PC-3 (cell line): ENCODE results near the gene TPPP. TPM values are rescaled to one million over a fixed set of nuclear protein-coding genes. Genes with fewer than 3 reads are reported as not detected.
A peak's percentile ranks its signal among the peaks of the same experiment; 100 is the strongest.

Experiments used
- ATAC-seq: fragments of 200-7000 bp; cut with Tn5 transposase; 2 replicates; pipeline ENCODE4 v1.9.1; 2020; ENCODE audit warnings: mild to moderate bottlenecking, moderate library complexity
- BruUV-seq: library from RNA; stranded (reverse); fragments of 400-500 nt; replicated peaks from 2 replicates; lab custom pipeline; 2021; lab: Mats Ljungman, UMichigan
- CTCF ChIA-PET: fragments of 300-600 bp; sonication (Branson Sonifier 250); formaldehyde crosslinking; loops from one replicate; lab custom pipeline; 2022; ENCODE audit warnings: antibody characterized with exemption; lab: Charles Lee
- POLR2A ChIA-PET: fragments of 300-600 bp; sonication (Branson Sonifier 250); formaldehyde crosslinking; loops from one replicate; lab custom pipeline; 2022; ENCODE audit warnings: antibody characterized with exemption; ENCODE audit not compliant: unreplicated experiment; lab: Charles Lee
- DNase-seq: peaks from one replicate; pipeline ENCODE4 v3.0.0-alpha.2; 2015
- H2AFZ ChIP-seq: fragments of 300-600 bp; sonication (generic); 2 replicates; pipeline ENCODE4 v1.6.0; 2016; ENCODE audit warnings: antibody characterized with exemption, low read length
- H3F3A ChIP-seq: fragments of 300-600 bp; sonication (generic); one replicate; pipeline ENCODE4 v1.6.0; 2017; ENCODE audit warnings: antibody characterized with exemption, low read length, control low read depth, mild to moderate bottlenecking; ENCODE audit not compliant: unreplicated experiment
- H3K27ac ChIP-seq: fragments of 300-600 bp; sonication (generic); 2 replicates; pipeline ENCODE4 v1.5.1; 2016; ENCODE audit warnings: mild to moderate bottlenecking, low read length
- H3K27me3 ChIP-seq: fragments of 300-600 bp; sonication (generic); 2 replicates; pipeline ENCODE4 v1.6.1; 2016; ENCODE audit warnings: low read length, mixed read lengths
- H3K36me3 ChIP-seq: fragments of 300-600 bp; sonication (generic); 2 replicates; pipeline ENCODE4 v1.6.1; 2016; ENCODE audit warnings: low read depth, mixed run types, low read length, mixed read lengths
- H3K4me1 ChIP-seq: fragments of 300-600 bp; sonication (generic); 2 replicates; pipeline ENCODE4 v1.5.1; 2016; ENCODE audit warnings: low read length; ENCODE audit not compliant: insufficient read depth
- H3K4me2 ChIP-seq: fragments of 300-600 bp; sonication (generic); 2 replicates; pipeline ENCODE4 v1.6.0; 2016; ENCODE audit warnings: low read length
- H3K4me3 ChIP-seq: fragments of 300-600 bp; sonication (generic); 2 replicates; pipeline ENCODE4 v1.5.1; 2016; ENCODE audit warnings: mild to moderate bottlenecking, low read length, mixed read lengths
- H3K79me2 ChIP-seq: fragments of 300-600 bp; sonication (generic); 2 replicates; pipeline ENCODE4 v1.6.1; 2017; ENCODE audit warnings: low read length, mixed read lengths
- H3K9ac ChIP-seq: fragments of 300-600 bp; sonication (generic); 2 replicates; pipeline ENCODE4 v1.6.0; 2016; ENCODE audit warnings: mild to moderate bottlenecking, low read length
- H3K9me2 ChIP-seq: fragments of 300-600 bp; sonication (generic); replicated peaks from 2 replicates; pipeline ENCODE4 v1.6.1; 2016; ENCODE audit warnings: mixed run types, low read length, mixed read lengths
- H3K9me3 ChIP-seq: fragments of 300-600 bp; sonication (generic); 2 replicates; pipeline ENCODE4 v1.6.1; 2016; ENCODE audit warnings: low read length, mixed read lengths
- H4K20me1 ChIP-seq: fragments of 300-600 bp; sonication (generic); 2 replicates; pipeline ENCODE4 v1.6.1; 2016; ENCODE audit warnings: low read length, mixed read lengths
- EZH2 ChIP-seq: fragments of 300-600 bp; sonication (generic); IDR thresholded peaks from one replicate; pipeline ENCODE4 v1.6.1; 2017; ENCODE audit warnings: antibody characterized with exemption, mild to moderate bottlenecking, low read length; ENCODE audit not compliant: unreplicated experiment
- EZH2phosphoT487 ChIP-seq: fragments of 300-600 bp; sonication (generic); IDR thresholded peaks from 2 replicates; pipeline ENCODE4 v1.6.1; 2018; ENCODE audit warnings: mild to moderate bottlenecking, antibody characterized with exemption, low read length, borderline replicate concordance
- intact Hi-C: fragments of 100-400 bp; cut with micrococcal nuclease; formaldehyde crosslinking; loops from 2 replicates; pipeline ENCODE4 v1.9.0; 2023
- total RNA-seq: library from RNA; depleted of rRNA; stranded (reverse); fragments of >200 nt; gene quantifications from 2 replicates; pipeline ENCODE4 v1.2.3, GENCODE V29; 2014
- TF ChIP-seq, protein P1 (sequence below): fragments of 300-600 bp; sonication (generic); conservative IDR thresholded peaks from 2 replicates; pipeline ENCODE4 v1.5.1; 2017; ENCODE audit warnings: antibody characterized with exemption, low read depth, mild to moderate bottlenecking, low read length

The TPPP gene
- total RNA-seq, 1 experiment from 2014 or later, result 1.9 TPM

- H2AFZ ChIP-seq, result no peak overlapping the region
- peak overlapping the region; percentile 88 for H3K4me2 ChIP-seq
- no peaks in the 10 kb centered on the region for H4K20me1 ChIP-seq
- no peaks in the 10 kb centered on the region for H3K9me2 ChIP-seq
- H3K9ac ChIP-seq, result peak overlapping the region; percentile 87
- no peaks in the 10 kb centered on the region for H3F3A ChIP-seq
- peak overlapping the region; percentile 88 for H3K27ac ChIP-seq
- H3K79me2 ChIP-seq, result no peaks in the 10 kb centered on the region
- POLR2A ChIA-PET, result no interaction called here
- intact Hi-C loops, result loop anchor here (5.0 kb wide), 2 partner anchors 149 to 179 kb away; partner anchors contain the start of gene ZDHHC11
- ATAC-seq (no peak), DNase-seq (no peak)
- H3K4me1 ChIP-seq, result peaks cover 29% of the 10 kb centered on the region
- H3K4me3 ChIP-seq, result peak overlapping the region; percentile 33; the same call in 1 of the 2 replicates
- no peaks in the 10 kb centered on the region for H3K36me3 ChIP-seq
- no peaks in the 10 kb centered on the region for H3K27me3 ChIP-seq
- H3K9me3 ChIP-seq, result no peaks in the 10 kb centered on the region
- BruUV-seq, result TSS peak; percentile 26
- CTCF ChIA-PET, result interaction anchor here (0.6 kb wide), 1 partner anchor 107 kb away, joined by 5 read pairs; no protein-coding TSS in a partner anchor
- TF ChIP-seq, protein P1, sequence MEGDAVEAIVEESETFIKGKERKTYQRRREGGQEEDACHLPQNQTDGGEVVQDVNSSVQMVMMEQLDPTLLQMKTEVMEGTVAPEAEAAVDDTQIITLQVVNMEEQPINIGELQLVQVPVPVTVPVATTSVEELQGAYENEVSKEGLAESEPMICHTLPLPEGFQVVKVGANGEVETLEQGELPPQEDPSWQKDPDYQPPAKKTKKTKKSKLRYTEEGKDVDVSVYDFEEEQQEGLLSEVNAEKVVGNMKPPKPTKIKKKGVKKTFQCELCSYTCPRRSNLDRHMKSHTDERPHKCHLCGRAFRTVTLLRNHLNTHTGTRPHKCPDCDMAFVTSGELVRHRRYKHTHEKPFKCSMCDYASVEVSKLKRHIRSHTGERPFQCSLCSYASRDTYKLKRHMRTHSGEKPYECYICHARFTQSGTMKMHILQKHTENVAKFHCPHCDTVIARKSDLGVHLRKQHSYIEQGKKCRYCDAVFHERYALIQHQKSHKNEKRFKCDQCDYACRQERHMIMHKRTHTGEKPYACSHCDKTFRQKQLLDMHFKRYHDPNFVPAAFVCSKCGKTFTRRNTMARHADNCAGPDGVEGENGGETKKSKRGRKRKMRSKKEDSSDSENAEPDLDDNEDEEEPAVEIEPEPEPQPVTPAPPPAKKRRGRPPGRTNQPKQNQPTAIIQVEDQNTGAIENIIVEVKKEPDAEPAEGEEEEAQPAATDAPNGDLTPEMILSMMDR, result no peak
- TF ChIP-seq EZH2 (no peak), EZH2phosphoT487 (no peak)
Measured at GRCh38 chr5:673161-673830, 19.9 kb downstream of the TPPP start.

DNA sequence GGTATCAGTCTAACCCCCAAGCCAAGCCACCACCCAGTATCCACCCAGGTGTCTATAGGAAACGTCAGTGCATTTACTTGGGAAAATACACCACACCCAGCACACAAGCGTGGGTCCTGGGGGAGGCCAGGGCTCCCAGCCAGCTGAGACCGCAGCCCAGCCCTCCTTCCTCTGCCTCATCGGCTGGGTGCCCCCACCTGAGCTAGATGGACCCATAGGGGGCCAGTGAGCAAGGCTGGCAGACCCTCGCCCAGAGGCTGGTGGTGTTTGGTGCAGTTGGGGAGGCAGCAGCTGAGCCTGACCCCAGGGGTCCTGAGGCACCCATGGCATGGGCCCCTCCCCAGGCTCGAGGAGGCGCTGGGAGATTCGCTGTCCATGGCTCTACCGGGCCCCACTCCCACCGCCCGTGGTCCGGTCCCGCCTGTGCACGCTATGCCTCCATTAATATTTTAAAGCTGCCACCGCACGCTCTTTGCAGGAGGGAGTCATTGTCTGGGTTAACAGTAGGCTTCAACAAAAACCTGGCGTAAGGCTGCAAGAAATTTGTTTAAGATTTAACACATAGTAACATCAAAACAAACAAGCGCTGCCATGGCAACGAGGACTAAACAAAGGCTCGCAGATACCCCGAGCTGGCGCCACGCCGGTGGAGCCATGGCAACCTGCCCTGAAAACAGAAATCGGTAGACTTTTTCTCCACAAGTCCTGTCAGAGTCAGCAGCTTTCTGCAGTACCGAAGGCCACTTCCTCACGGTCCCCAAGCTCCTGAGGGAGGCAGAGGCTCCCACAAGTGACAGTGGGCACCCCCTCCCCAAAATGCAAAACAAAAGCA is 20.6 kb downstream of the TPPP start:
- peak overlapping the region; percentile 57 for H3K4me3 ChIP-seq
- CTCF ChIA-PET, result interaction anchor here (0.6 kb wide), 1 partner anchor 106 kb away, joined by 5 read pairs; no protein-coding TSS in a partner anchor
- peak overlapping the region; percentile 87 for H3K9ac ChIP-seq

More for the DNA sequence above, 20.6 kb downstream of the TPPP start:
- no peaks in the 10 kb centered on the region for H3K27me3 ChIP-seq
- peak overlapping the region; percentile 88 for H3K27ac ChIP-seq
- 0 out of 2 replicates have a peak overlapping the region, but pooled peaks have one; percentile 23 for H2AFZ ChIP-seq
- POLR2A ChIA-PET, result no interaction called here
- TF ChIP-seq EZH2, result no peak
- TF ChIP-seq EZH2phosphoT487, result no peak
- TF ChIP-seq, protein P1, result no peak
- intact Hi-C loops, result loop anchor here (5.0 kb wide), 2 partner anchors 150 to 180 kb away; partner anchors contain the start of gene ZDHHC11
- no peaks in the 10 kb centered on the region for H3K9me2 ChIP-seq
- peaks cover 29% of the 10 kb centered on the region for H3K4me1 ChIP-seq
- H3K79me2 ChIP-seq, result no peaks in the 10 kb centered on the region
- ATAC-seq (peak; percentile 36), DNase-seq (peak; percentile 90)
- BruUV-seq, result no TSS peak
- peak overlapping the region; percentile 88 for H3K4me2 ChIP-seq
- 0 out of 2 replicates have a peak, but pooled peaks cover under 1% of the 10 kb centered on the region for H3K36me3 ChIP-seq
- no peaks in the 10 kb centered on the region for H4K20me1 ChIP-seq
- no peaks in the 10 kb centered on the region for H3K9me3 ChIP-seq
- no peaks in the 10 kb centered on the region for H3F3A ChIP-seq
